ENCODE results near the gene LUZP2.

- no peak for TF ChIP-seq CTCF (conservative IDR thresholded peaks at IDR 0.05; ENCODE audit: low read depth, low read length)
- no peak for TF ChIP-seq EZH2phosphoT487 (IDR thresholded peaks at IDR 0.05; ENCODE audit: borderline replicate concordance, low read length)
- no peak for TF ChIP-seq EZH2 (IDR thresholded peaks at IDR 0.05; ENCODE audit: low read length, unreplicated experiment)
Observed at GRCh38 chr11:24808173-24808572, 311.3 kb downstream of the LUZP2 start.

Data from PC-3 (cell line).